Ovary (tissue), 3 donors: ENCODE measurements around the gene UST.

ENCODE experiments used
- EP300 ChIP-seq: sonication (generic); formaldehyde crosslinking; IDR thresholded peaks from one replicate; pipeline ENCODE4 v1.6.1; 2017; ENCODE audit warnings: antibody characterized with exemption
- POLR2A ChIP-seq: fragments of 450-650 bp; IDR thresholded peaks from one replicate; pipeline ENCODE4 v1.6.1; 2017; ENCODE audit warnings: antibody characterized with exemption, mild to moderate bottlenecking, moderate library complexity
- TF ChIP-seq, protein P1 (sequence below), 3 donors: fragments of 450-650 bp in 2 of 3; fragments of 200-600 bp in 1 of 3; IDR thresholded peaks; one replicate each; pipeline versions ENCODE4 v1.5.1 to v1.8.0; 2016 to 2022; ENCODE audit warnings: antibody characterized with exemption in 3 of 3, mild to moderate bottlenecking in 1 of 3
- donor health status: DM: no; HTN: no; CAD: no.

DNA sequence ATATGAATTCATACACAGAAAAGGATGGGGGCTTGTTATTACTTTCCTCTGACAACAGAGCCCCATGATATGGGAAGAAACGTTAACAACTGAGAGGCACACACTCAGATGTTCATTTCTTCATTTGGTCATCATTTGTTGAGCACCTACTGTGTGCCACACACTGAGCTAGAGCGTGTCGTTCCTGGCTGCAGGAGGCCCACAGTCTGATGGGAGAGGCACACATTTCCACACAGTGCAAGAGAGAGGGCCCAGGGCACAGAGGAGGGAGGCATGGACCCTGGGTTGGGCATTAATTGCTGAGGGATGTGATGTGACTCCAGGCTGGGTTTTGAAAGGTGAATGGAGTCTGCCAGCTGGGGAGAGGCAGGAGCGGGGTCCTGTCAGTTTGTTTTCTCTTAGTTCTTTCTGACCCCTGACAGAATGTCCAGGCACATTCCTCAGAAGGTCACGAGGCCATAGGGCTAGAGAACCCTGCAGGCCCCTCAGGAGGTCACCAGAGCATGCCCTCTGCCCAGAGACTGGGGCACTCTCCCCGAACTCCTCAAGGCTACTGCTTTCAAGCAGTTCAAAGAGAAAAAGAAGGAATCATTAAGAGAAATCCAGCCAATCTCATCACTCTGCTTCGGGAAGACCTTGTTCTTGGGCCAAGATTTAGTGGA is 216.2 kb downstream of the UST start:
- TF ChIP-seq, protein P1, sequence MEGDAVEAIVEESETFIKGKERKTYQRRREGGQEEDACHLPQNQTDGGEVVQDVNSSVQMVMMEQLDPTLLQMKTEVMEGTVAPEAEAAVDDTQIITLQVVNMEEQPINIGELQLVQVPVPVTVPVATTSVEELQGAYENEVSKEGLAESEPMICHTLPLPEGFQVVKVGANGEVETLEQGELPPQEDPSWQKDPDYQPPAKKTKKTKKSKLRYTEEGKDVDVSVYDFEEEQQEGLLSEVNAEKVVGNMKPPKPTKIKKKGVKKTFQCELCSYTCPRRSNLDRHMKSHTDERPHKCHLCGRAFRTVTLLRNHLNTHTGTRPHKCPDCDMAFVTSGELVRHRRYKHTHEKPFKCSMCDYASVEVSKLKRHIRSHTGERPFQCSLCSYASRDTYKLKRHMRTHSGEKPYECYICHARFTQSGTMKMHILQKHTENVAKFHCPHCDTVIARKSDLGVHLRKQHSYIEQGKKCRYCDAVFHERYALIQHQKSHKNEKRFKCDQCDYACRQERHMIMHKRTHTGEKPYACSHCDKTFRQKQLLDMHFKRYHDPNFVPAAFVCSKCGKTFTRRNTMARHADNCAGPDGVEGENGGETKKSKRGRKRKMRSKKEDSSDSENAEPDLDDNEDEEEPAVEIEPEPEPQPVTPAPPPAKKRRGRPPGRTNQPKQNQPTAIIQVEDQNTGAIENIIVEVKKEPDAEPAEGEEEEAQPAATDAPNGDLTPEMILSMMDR (IDR thresholded peaks at IDR 0.05) = no peak
- no peak for TF ChIP-seq POLR2A
- TF ChIP-seq EP300 = no peak
